ENCODE results near the gene SYT9.

- TF ChIP-seq TAF1 (IDR thresholded peaks at IDR 0.05; ENCODE audit: borderline replicate concordance, low read depth, low read length) (no peak), POLR2A (IDR thresholded peaks at IDR 0.05; ENCODE audit: low read depth, low read length) (no peak), POLR2AphosphoS5 (IDR thresholded peaks at IDR 0.05; ENCODE audit: low read depth, low read length) (no peak)
Measured at GRCh38 chr11:7270233-7270865, 18.6 kb downstream of the SYT9 start.

Measured in GM12892 (cell line).